ENCODE measurements around the gene ITK. TPM values are rescaled to one million over a fixed set of nuclear protein-coding genes. Genes with fewer than 3 reads are reported as not detected.
A peak's percentile ranks its signal among the peaks of the same experiment; 100 is the strongest.

Gene ITK
- total and polyA plus RNA-seq, 2 donors (not counting 1 experiment from before 2014, with no cell fraction given) = 0.75 to 1.1 TPM

DNA sequence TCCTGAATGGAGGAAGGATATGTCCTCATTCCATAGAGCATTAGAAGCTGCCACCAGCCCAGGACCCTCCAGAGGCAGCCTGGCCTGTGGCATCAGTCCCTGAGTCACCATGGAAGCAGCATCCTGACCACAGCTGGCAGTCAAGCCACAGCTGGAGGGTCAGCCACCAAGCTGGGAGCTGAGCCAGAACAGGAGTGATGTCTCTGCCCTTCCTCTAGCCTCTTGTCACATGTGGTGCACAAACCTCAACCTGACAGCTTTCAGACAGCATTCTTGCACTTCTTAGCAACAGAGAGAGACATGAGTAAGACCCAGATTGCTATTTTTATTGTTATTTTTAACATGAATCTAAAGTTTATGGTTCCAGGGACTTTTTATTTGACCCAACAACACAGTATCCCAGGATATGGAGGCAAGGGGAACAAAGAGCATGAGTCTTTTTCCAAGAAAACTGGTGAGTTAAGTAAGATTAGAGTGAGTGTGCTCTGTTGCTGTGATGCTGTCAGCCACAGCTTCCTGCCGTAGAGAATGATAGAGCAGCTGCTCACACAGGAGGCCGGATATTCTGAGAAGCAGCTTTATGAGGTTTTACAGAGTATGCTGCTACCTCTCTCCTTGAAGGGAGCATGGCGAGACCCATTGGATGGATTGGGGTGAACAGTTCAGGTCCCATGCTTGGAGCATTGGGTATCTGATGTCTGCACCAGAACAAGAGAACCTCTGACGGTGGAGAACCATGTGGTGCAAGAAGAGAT is 72.2 kb downstream of the ITK start:
- H3K4me1 ChIP-seq (ENCODE audit: control insufficient read depth in 2 of 2, insufficient read depth in 2 of 2, low read length in 2 of 2) = peaks cover 21 to 23% of the 10 kb centered on the region in 2 donors
- H3K27me3 ChIP-seq (replicated peaks in 1 of 4; ENCODE audit: control extremely low read depth in 1 of 4, control insufficient read depth in 3 of 4, insufficient read depth in 4 of 4, low read length in 3 of 4) = no peaks in the 10 kb centered on the region
- intact Hi-C loops (cut with micrococcal nuclease) = loop anchor here (1.0 to 5.0 kb wide), 6 partner anchors 12 to 104 kb away; no protein-coding TSS in a partner anchor
- no peak for DNase-seq
- 15% methylated on average over 3 of the region's 4 CpGs for WGBS (ENCODE audit: insufficient coverage)
- Mint-ChIP-seq H3K27ac (peak overlapping the region; percentile 82), H3K9me3 (ENCODE audit: insufficient read depth) (no peaks in the 10 kb centered on the region), H3K27me3 (no peaks in the 10 kb centered on the region), H3K4me3 (peak overlapping the region; percentile 71), H3K4me1 (peaks cover 31% of the 10 kb centered on the region)
- ChIA-PET POLR2A (interaction anchor here (0.6 to 1.9 kb wide), 5 partner anchors 10 to 223 kb away, joined by 3 to 6 read pairs (median 4); partner anchors contain the start of gene CYFIP2), CTCF (interaction anchor here (0.5 to 24.2 kb wide), 29 partner anchors 10 to 513 kb away, joined by 3 to 495 read pairs (median 7); partner anchors contain the start of genes CYFIP2, ITK, LSM11 and MED7)
- peak; percentile 68 for ATAC-seq (ENCODE audit: low read depth)
- no peaks in the 10 kb centered on the region for H3K9me3 ChIP-seq (ENCODE audit: control extremely low read depth in 1 of 3, control insufficient read depth in 2 of 3, insufficient read depth in 1 of 3, low read length in 2 of 3)
- H3K4me3 ChIP-seq (ENCODE audit: control extremely low read depth in 1 of 5, extremely low read depth in 1 of 5, insufficient read depth in 1 of 5, low read depth in 2 of 5, low read length in 4 of 5) = peak overlapping the region in 3 of 5 experiments; percentile 13 to 34 (median 22)
- H3K79me2 ChIP-seq (ENCODE audit: control insufficient read depth, insufficient read depth, low read length) = no peaks in the 10 kb centered on the region
- H3K27ac ChIP-seq (ENCODE audit: low read length in 2 of 2) = peak overlapping the region; percentile 34 to 71
- H3K4me2 ChIP-seq (replicated peaks; ENCODE audit: low read depth, low read length, poor library complexity, severe bottlenecking) = peak overlapping the region; percentile 69
- TF ChIP-seq EZH2 (IDR thresholded peaks at IDR 0.05; ENCODE audit: borderline replicate concordance, insufficient read depth, low read depth, low read length, poor library complexity, severe bottlenecking) (no peak), CTCF (IDR thresholded peaks at IDR 0.05) (no peak)
- peak overlapping the region; percentile 78 for H2AFZ ChIP-seq (ENCODE audit: insufficient read depth, low read depth, low read length, poor library complexity, severe bottlenecking)
- no peaks in the 10 kb centered on the region for H4K20me1 ChIP-seq (ENCODE audit: control insufficient read depth, insufficient read depth, low read length, poor library complexity, severe bottlenecking)
- peak overlapping the region; percentile 40 for H3K9ac ChIP-seq (ENCODE audit: low read length)
- H3K36me3 ChIP-seq (replicated peaks in 1 of 2; ENCODE audit: control extremely low read depth in 1 of 2, control insufficient read depth in 1 of 2, extremely low read depth in 1 of 2, insufficient read depth in 2 of 2, low read length in 1 of 2) = no peaks in the 10 kb centered on the region

All from B cell (primary cell).